ENCODE data around the gene LPCAT1.

Gene LPCAT1

DNA sequence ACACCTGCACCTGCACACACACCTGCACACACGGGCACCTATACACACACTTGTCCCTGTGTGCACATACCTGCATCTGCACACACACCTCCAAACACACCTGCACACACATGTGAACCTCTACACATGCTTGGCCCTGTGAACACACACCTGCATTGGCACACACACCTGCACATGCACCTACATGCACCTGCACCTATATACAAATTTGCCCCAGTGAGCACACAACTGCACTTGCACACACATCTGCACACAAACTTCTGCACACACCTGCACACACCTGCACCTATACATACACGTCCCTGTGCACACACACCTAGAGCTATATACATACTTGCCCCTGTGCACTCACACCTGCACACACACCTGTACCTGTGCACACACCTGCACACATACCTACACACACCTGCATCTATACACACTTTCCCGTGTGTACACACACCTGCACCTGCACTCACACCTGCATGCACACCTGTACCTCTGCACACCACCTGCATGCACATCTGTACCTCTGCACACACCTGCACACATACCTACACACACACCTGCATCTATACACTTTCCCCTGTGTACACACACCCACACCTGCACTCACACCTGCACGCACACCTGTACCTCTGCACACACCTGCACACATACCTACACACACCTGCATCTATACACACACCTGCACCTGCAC lies 21.5 kb upstream of the LPCAT1 start:
- no peaks in the 10 kb centered on the region for H3K9me3 ChIP-seq
- no peaks in the 10 kb centered on the region for H3K36me3 ChIP-seq
- no peak overlapping the region for H3K4me3 ChIP-seq (ENCODE audit: low read depth, low read length)
- no peaks in the 10 kb centered on the region for H3K4me1 ChIP-seq
- no peak for TF ChIP-seq CTCF (IDR thresholded peaks at IDR 0.05; ENCODE audit: low read depth, low read length)
- peaks cover 5% of the 10 kb centered on the region; the same call in 1 of the 2 replicates for H3K27me3 ChIP-seq
- no peak for DNase-seq

- TF ChIP-seq CTCF (IDR thresholded peaks at IDR 0.05; ENCODE audit: low read depth, low read length) = no peak
These were observed 20.7 kb upstream of the LPCAT1 start for GRCh38 chr5:1544294-1544961.

GRCh38 chr5:1543398-1544293 lies 19.9 kb upstream of the LPCAT1 start:
- Histone ChIP-seq H3K27me3 (peaks cover 5% of the 10 kb centered on the region; the same call in 1 of the 2 replicates), H3K9me3 (no peaks in the 10 kb centered on the region), H3K36me3 (no peaks in the 10 kb centered on the region), H3K4me1 (no peaks in the 10 kb centered on the region), H3K4me3 (ENCODE audit: low read depth, low read length) (no peak overlapping the region)
- no peak for DNase-seq
- TF ChIP-seq CTCF (IDR thresholded peaks at IDR 0.05; ENCODE audit: low read depth, low read length) = no peak

More at GRCh38 chr5:1544294-1544961, 20.7 kb upstream of the LPCAT1 start:
- H3K27me3 ChIP-seq = peaks cover 5% of the 10 kb centered on the region; the same call in 1 of the 2 replicates
- DNase-seq = no peak
- H3K9me3 ChIP-seq = no peaks in the 10 kb centered on the region
- H3K4me3 ChIP-seq (ENCODE audit: low read depth, low read length) = no peak overlapping the region
- no peaks in the 10 kb centered on the region for H3K36me3 ChIP-seq
- H3K4me1 ChIP-seq = no peaks in the 10 kb centered on the region

- TF ChIP-seq CTCF (IDR thresholded peaks at IDR 0.05; ENCODE audit: low read depth, low read length) = no peak
- no peaks in the 10 kb centered on the region for H3K36me3 ChIP-seq
- H3K4me3 ChIP-seq (ENCODE audit: low read depth, low read length) = no peak overlapping the region
- DNase-seq = no peak
- no peaks in the 10 kb centered on the region for H3K4me1 ChIP-seq
- H3K27me3 ChIP-seq = peaks cover 4% of the 10 kb centered on the region
- no peaks in the 10 kb centered on the region for H3K9me3 ChIP-seq
These were observed 19.0 kb upstream of the LPCAT1 start for GRCh38 chr5:1542781-1543180.

GRCh38 chr5:1541702-1542400 lies 18.1 kb upstream of the LPCAT1 start:
- H3K27me3 ChIP-seq = peaks cover 14% of the 10 kb centered on the region
- TF ChIP-seq CTCF (IDR thresholded peaks at IDR 0.05; ENCODE audit: low read depth, low read length) = no peak
- H3K9me3 ChIP-seq = no peaks in the 10 kb centered on the region
- no peaks in the 10 kb centered on the region for H3K36me3 ChIP-seq
- no peak overlapping the region for H3K4me3 ChIP-seq (ENCODE audit: low read depth, low read length)
- H3K4me1 ChIP-seq = no peaks in the 10 kb centered on the region
- DNase-seq = no peak

Data from BE2C (cell line).